HepG2 (cell line): ENCODE measurements around the gene PARP14. TPM values are rescaled to one million over a fixed set of nuclear protein-coding genes. Genes with fewer than 3 reads are reported as not detected.

Experiments
- DDIT3 ChIP-seq: sonication (generic); formaldehyde crosslinking; IDR thresholded peaks from 2 replicates; pipeline ENCODE4 v1.4.0; 2020; ENCODE audit warnings: mild to moderate bottlenecking, missing genetic modification reagents
- E2F1 ChIP-seq: sonication (generic); formaldehyde crosslinking; IDR thresholded peaks from 2 replicates; pipeline ENCODE4 v1.5.0; 2020; ENCODE audit warnings: missing genetic modification reagents
- NFIB ChIP-seq: sonication (generic); formaldehyde crosslinking; IDR thresholded peaks from 2 replicates; pipeline ENCODE4 v1.9.0; 2021; ENCODE audit warnings: missing genetic modification reagents, mild to moderate bottlenecking, borderline replicate concordance
- PRDM15 ChIP-seq: sonication (generic); formaldehyde crosslinking; IDR thresholded peaks from 2 replicates; pipeline ENCODE4 v1.4.0; 2020; ENCODE audit warnings: missing genetic modification reagents
- ZHX1 ChIP-seq: sonication (generic); formaldehyde crosslinking; IDR thresholded peaks from 2 replicates; pipeline ENCODE4 v1.8.1; 2022; ENCODE audit warnings: low read depth, mild to moderate bottlenecking, missing genetic modification reagents
- polyA plus RNA-seq, 8 experiments: library from polyadenylated mRNA; depleted of rRNA in 3 of 8; stranded (reverse) in 7 of 8; unstranded in 1 of 8; fragments of >200 nt; fragmentation: Illumina TruSeq in 4 of 8; extraction: Trizol in 4 of 8; gene quantifications; 2 replicates each; pipeline versions ENCODE4 v1.2.1 to v1.2.3, GENCODE V29; 2011 to 2016; ENCODE audit warnings: low read depth in 4 of 8, missing spikeins in 1 of 8, mixed read lengths in 1 of 8; ENCODE audit not compliant: insufficient read depth in 1 of 8
- total RNA-seq, 5 experiments: library from RNA; depleted of rRNA; stranded (reverse); fragments of >200 nt; fragmentation: Illumina TruSeq; extraction: Trizol; gene quantifications; 2 replicates each; pipeline ENCODE4 v1.2.3, GENCODE V29; 2016; ENCODE audit warnings: low read depth in 1 of 5

The PARP14 gene
- total and polyA plus RNA-seq, 2 of the 13 experiments (the other 11 are each of a cell fraction or from before 2014, with no cell fraction given), result 9.0 to 19.1 TPM

- no peak for TF ChIP-seq PRDM15 (CRISPR knock-in tag)
- no peak for TF ChIP-seq DDIT3
- TF ChIP-seq NFIB, result no peak
- TF ChIP-seq ZHX1, result no peak
- TF ChIP-seq E2F1 (CRISPR knock-in tag), result no peak
Measured at GRCh38 chr3:122742234-122742633, 61.6 kb downstream of the PARP14 start (continued).
